KBM-7 (cell line): ENCODE data around the gene MRPL55.
"Not testable (repeated sequence)": the region's sequence is repeated elsewhere in the genome, so short reads cannot be mapped to it uniquely, and the experiment has no call there.

Experiments
- DNase-seq: peaks from one replicate; pipeline ENCODE4 v3.0.0-alpha.2; 2015
- in situ Hi-C: fragments of 300-500 bp; cut with MboI; formaldehyde crosslinking; loops from 2 replicates; pipeline ENCODE4 v1.14.3; 2020; ENCODE audit warnings: low sequenced_read_pairs, low pct_unique_long_range_greater_than_20kb, mixed read lengths

The MRPL55 gene

GRCh38 chr1:228134591-228134990 is 25.5 kb upstream of the MRPL55 start:
- in situ Hi-C loops = no loop called here
- no peak for DNase-seq

- in situ Hi-C loops = no loop called here
- DNase-seq = no peak
These were observed 22.7 kb upstream of the MRPL55 start for GRCh38 chr1:228131766-228132165.

DNA sequence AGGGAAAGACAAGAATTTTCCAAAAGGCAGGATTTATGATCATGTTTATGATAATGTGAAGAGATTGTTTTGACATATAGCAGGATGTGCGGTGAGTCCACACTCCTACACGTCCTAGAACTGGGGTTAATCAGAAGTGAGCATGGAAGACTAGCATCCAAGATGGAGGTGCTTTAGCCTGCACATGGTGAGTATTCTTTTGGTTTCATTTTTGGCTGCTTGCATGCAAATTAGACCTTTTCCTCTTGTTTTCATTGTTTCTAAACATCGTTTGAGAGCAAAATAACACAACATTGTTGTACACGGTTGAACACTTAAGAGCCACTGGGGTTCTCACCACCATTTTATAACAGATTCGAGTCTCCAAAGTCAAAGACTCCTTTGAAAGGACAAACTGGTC is 16.1 kb upstream of the MRPL55 start:
- DNase-seq = no peak
- in situ Hi-C loops = no loop called here

DNA sequence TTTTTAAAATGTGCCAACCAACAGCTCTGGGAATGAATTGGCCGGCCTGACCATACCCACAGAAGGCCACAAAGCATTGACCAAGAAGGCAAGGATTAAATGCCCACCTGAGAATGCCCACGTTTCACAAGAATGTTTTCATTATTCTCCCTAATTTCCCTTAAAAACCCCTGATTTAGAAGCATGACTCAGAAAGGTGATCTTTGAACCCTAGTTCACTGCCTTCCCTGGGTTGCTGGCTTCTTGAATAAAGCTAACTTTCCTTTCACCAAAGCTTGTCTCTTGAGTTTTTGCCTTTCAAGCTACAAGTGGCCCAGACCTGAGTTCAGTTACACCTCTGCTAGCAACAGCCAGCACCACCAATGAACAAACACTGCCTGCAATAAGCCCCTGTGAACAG is 14.4 kb upstream of the MRPL55 start:
- in situ Hi-C loops = no loop called here
- DNase-seq = no peak

GRCh38 chr1:228122921-228123441 is 13.9 kb upstream of the MRPL55 start:
- no peak for DNase-seq
- in situ Hi-C loops = no loop called here

DNA sequence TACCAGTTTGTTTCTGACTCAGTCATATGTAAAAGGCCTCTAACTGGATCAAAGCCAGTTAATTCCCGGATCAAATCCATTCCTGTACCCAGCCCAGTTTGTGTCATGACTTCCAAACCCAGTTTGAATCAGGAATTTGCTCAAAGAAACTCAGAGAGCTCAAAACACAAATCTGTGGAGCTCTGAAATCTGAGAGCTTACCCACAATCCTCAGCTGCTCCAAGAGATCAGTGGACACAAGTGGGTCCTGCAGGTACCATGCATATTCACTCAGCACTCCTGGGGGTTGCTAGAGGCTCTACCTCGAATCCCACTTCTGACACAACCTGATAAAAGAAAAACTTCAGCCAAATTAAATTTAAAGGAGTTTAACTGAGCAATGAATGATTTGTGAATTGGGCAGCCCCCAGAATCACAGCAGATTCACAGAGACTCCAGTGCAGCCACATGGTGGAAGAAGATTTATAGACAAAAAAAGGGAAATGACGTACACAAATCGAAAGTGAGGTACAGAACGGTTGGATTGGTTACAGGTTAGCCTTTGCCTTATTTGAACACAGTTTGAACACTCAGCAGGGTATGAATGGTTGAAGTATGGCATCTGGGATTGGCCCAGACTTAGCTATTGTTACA is 11.9 kb upstream of the MRPL55 start:
- DNase-seq = no peak
- in situ Hi-C loops = no loop called here

GRCh38 chr1:228120351-228120750 is 11.3 kb upstream of the MRPL55 start:
- in situ Hi-C loops = no loop called here
- DNase-seq = no peak

- in situ Hi-C loops = no loop called here
- DNase-seq = no peak
These were observed 8.9 kb upstream of the MRPL55 start for GRCh38 chr1:228118040-228118439.

GRCh38 chr1:228117335-228117734 is 8.2 kb upstream of the MRPL55 start:
- in situ Hi-C loops = no loop called here
- no peak for DNase-seq

DNA sequence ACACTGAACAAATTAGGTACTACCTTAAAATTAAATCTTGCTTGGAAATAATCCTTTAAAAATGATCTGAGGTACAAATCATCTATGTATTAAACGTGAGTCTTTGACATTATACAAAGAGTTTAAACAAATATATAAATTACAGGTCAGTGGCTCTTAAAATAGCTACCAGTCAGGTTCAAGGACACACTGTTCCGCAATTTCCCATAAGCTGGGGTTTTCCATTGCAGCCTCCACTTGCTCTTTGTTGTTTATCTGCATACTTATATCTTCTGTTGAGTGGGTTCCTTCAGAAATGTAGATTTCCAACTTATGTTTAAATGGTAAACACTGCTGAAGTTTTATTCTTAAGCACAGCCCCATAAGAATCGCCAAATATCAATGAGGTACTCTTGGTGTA is 5.7 kb upstream of the MRPL55 start:
- in situ Hi-C loops = no loop called here
- no peak for DNase-seq

DNA sequence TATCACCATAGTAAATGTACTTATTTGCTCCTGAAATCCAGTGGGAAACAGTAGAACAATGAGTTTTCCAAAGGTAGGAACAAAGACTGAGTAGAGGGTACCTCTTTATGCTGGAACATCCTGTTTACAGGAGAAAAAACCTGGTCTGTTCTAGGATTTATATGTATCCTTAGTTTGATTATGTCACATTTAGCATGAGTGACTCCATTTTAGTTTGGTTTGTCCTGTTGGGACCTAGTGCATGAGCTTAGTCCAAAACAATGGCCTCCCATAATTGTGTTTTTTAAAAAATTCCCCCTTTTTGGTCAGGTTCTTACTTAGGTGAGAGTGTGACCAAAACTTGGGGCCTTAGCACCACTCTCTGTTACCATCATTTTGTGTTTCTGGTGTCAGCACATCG is 3.5 kb upstream of the MRPL55 start:
- in situ Hi-C loops = no loop called here
- DNase-seq = no peak

DNA sequence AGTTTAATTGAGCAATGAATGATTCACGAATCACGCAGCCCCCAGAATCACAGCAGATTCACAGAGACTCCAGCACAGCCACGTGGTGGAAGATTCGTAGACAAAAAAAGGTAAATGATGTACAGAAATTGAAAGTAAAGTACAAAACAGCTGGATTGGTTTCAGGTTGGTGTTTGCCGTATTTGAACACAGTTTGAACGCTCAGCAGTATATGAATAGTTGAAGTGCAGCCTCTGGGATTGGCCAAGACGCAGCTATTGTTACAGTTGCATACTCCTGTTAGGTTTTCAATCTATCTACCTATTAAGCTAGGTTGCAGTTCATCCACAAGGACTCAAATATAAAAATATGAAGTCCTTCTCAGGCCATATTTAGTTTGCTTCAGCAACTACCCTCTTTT is 3.1 kb upstream of the MRPL55 start:
- in situ Hi-C loops = no loop called here
- no peak for DNase-seq

DNA sequence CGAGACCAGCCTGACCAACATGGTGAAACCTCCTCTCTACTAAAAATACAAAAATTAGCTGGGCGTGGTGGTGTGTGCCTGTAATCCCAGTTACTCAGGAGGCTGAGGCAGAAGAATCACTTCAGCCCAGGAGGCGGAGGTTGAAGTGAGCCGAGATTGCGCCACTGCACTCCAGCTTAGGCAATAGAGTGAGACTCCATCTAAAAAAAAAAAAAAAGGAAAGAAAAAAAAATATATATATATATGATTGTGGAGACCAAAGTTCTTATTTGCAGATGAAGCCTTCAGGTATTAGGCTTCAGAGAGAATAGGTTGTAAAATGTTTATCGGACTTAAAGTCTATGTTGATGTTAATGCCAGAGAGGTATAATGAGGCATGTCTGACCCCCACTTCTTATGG is 2.2 kb upstream of the MRPL55 start:
- in situ Hi-C loops, DNase-seq: not testable (repeated sequence)

- in situ Hi-C loops = no loop called here
- DNase-seq = no peak
These were observed 1.5 kb upstream of the MRPL55 start for GRCh38 chr1:228110556-228110955.

GRCh38 chr1:228109962-228110488 is 926 bp upstream of the MRPL55 start:
- DNase-seq = no peak

GRCh38 chr1:228108742-228109072 is 392 bp downstream of the MRPL55 start:
- DNase-seq = no peak
- in situ Hi-C loops = no loop called here

More at GRCh38 chr1:228109962-228110488, 926 bp upstream of the MRPL55 start:
- in situ Hi-C loops = no loop called here

DNA sequence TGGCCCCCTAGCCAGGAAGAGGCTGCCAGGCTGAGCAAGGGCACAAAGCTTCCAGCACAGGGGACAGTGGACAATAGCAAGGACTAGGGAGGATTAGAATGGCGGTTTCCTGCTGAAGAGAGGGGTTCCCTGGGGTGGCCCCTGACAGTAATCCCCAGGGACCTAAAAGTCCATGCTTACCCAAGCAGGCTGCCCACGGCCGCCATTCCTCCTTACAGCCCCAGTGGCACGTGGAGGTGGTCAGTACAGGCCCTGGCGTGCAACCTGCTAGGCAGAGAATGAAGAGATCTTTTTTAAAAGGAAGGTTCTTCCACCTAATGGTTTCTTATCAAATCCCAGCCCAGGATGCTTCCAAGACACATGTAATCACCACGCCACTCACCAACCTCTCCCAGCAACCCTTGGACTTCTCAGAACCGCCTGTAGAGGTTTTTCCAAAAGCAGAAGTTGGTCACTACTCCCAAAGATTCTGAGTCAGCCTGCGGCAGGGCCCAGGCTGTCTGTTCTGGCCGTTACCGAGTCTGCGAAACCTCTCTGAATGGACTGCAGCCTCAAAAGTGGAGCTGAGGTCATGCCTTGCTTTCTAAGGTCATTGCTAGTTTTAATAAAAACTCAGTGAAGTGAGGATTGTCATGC is 926 bp downstream of the MRPL55 start:
- in situ Hi-C loops = no loop called here
- DNase-seq = peak; percentile 39

- in situ Hi-C loops = no loop called here
- DNase-seq = no peak
These were observed 1.5 kb downstream of the MRPL55 start for GRCh38 chr1:228107636-228108035.

DNA sequence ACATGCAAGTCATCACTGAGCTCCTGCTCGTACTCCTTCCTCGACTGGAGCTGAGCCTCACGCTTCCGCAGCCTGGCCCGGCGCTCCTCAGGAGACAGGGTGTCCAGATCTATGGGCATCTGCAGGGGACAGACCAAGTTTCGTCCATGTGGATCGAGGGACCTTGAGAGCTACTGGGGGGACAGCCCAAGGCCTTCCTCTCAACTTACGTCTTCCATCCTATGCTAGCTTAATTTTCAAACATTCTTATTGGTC is 2.4 kb downstream of the MRPL55 start:
- no peak for DNase-seq
- in situ Hi-C loops = no loop called here

DNA sequence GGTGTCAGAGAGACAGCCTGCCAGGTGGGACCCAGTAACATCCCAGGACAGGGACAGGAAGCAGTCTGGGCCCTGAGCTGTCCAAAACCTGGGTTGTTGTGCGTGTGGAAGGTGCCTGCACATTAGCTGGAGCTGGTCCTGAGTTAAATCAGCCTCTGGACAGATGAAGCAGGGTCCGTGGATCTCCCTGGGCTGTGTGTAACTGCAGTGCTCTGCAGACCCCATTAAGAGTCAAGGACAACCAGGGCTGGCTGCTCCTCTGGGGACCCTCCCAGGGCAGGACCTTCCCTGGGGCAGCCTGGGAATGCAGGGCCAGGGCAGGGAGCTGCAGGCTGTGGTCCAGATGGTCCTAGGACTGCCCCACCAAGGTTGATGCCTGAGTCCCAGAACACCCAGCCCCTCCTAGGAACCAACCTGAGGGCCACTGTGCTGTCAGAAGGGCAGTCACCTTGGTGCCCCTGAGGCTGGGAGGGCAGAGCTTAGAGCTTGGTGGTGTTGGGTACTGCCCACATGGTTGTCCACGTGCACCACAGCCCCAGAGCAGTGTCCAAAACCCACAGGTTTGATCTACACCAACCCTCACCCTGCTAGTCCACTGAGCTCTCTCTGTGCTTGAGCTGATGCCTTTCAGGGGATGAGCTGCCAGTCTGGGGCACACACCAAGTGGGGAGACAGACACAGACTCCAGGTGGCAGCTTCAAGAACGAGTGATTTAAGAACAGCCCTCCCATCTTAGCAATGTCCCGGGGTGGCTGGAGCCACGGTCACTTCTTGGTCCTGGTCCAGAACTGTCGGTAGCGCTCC is 2.9 kb downstream of the MRPL55 start:
- no peak for DNase-seq
- in situ Hi-C loops = no loop called here
